Measurements from ENCODE around the gene SPATA32.

- TF ChIP-seq POLR2A (IDR thresholded peaks at IDR 0.05): no peak
- TF ChIP-seq, protein P1, sequence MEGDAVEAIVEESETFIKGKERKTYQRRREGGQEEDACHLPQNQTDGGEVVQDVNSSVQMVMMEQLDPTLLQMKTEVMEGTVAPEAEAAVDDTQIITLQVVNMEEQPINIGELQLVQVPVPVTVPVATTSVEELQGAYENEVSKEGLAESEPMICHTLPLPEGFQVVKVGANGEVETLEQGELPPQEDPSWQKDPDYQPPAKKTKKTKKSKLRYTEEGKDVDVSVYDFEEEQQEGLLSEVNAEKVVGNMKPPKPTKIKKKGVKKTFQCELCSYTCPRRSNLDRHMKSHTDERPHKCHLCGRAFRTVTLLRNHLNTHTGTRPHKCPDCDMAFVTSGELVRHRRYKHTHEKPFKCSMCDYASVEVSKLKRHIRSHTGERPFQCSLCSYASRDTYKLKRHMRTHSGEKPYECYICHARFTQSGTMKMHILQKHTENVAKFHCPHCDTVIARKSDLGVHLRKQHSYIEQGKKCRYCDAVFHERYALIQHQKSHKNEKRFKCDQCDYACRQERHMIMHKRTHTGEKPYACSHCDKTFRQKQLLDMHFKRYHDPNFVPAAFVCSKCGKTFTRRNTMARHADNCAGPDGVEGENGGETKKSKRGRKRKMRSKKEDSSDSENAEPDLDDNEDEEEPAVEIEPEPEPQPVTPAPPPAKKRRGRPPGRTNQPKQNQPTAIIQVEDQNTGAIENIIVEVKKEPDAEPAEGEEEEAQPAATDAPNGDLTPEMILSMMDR (IDR thresholded peaks at IDR 0.05): no peak
Measured at GRCh38 chr17:45258981-45259380, 2.9 kb downstream of the SPATA32 start.

Measured in thyroid gland (tissue), 4 donors.